Measurements from ENCODE around the gene CTTN. TPM values are rescaled to one million over a fixed set of nuclear protein-coding genes. Genes with fewer than 3 reads are reported as not detected.

The CTTN gene
- total and polyA plus RNA-seq, 9 of the 15 experiments (the other 6 are each of a cell fraction or from before 2014, with no cell fraction given) = 9.9 to 158 (median 99.7) TPM

DNA sequence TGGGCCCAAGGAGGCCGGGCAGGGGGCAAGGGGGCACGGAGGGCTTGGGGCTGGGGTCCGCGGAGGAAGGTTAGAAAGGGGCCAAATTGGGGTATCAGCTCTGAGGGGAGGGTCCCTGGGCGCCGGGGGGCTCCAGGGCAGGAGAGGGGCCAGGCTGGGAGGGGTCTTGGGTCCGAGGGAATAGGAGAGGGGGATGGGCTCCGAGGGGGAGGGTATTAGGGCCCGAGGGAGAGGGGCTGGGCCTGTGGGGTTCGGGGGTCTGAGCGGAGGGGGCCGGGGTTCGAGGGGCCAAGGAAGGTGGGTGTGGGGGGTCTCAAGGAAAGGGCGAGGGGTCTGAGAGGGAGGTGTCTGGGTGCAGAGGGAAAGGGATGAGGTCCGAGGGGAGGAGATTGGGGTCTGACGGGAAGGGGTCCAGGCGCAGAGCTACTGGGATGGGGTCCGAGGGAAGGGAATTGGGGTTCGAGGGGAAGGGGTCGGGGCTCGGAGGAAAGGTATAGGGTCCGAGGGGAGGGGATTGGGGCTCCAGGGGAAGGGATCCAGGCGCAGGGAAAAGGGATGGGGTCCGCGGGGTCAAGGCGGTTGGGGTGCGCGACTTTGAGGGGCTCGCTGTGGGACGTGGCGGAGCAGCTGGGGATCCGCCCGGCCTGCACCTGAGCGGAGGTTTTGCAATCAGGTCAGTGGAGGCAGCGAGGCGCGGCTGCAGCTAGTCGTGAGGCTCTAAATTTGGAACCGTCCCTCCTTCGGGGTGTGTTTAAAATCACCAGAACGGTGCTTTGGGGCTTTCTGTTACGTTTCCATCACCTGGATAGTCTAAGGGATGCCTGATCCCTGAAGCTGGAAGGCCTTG lies 728 bp downstream of the CTTN start:
- peaks cover 23 to 26% of the 10 kb centered on the region in 2 experiments for H3K4me1 ChIP-seq (replicated peaks in 1 of 2; ENCODE audit: control insufficient read depth in 2 of 2, insufficient read depth in 2 of 2, low read length in 2 of 2)
- peak overlapping the region; percentile 85 for H3K4me3 ChIP-seq
- H3K4me2 ChIP-seq (ENCODE audit: insufficient read depth, low read length) = peak overlapping the region; percentile 99
- no peak for FAIRE-seq
- H3K27ac ChIP-seq (ENCODE audit: extremely low read depth, low read depth, low read length) = peak overlapping the region; percentile 87
- peaks cover 44% of the 10 kb centered on the region; the same call in 2 of the 3 replicates for H3K36me3 ChIP-seq (ENCODE audit: control insufficient read depth, insufficient read depth, low read length)
- peak in 2 of 4 experiments; percentile 44 to 56 for DNase-seq (ENCODE audit: extremely low read depth in 1 of 4, low spot score in 3 of 4)
- H4K20me1 ChIP-seq (replicated peaks; ENCODE audit: control insufficient read depth, insufficient read depth, low read length) = peaks cover 24% of the 10 kb centered on the region; the same call in 1 of the 2 replicates
- peak overlapping the region; percentile 88 to 93 for H3K9ac ChIP-seq (ENCODE audit: insufficient read depth in 1 of 2, low read depth in 2 of 2, low read length in 2 of 2)
- no peaks in the 10 kb centered on the region for H3K27me3 ChIP-seq (ENCODE audit: control insufficient read depth in 2 of 2, insufficient read depth in 2 of 2, low read length in 2 of 2)
- in situ Hi-C loops (cut with MboI) = no loop called here
- ATAC-seq = peak; percentile 7
- intact Hi-C loops (cut with micrococcal nuclease) = loop anchor here (10.0 kb wide), 1 partner anchor 194 kb away; the partner anchor contains the start of gene FADD
- no TSS peak for BruUV-seq (replicated peaks)
- H3K79me2 ChIP-seq (ENCODE audit: control insufficient read depth, insufficient read depth, low read length) = peaks cover 99% of the 10 kb centered on the region
- no peaks in the 10 kb centered on the region for H3K9me1 ChIP-seq (ENCODE audit: control insufficient read depth, insufficient read depth, low read length)
- WGBS (ENCODE audit: insufficient coverage, low coverage, missing lambda C conversion rate) = 2% methylated on average over 20 of the region's 42 CpGs
- ChIA-PET CTCF (ENCODE audit: low intra/inter-chr PET ratio) (no interaction called here), POLR2A (interaction anchor here (0.6 to 2.6 kb wide), 5 partner anchors 11 to 188 kb away, joined by 3 to 17 read pairs (median 3); no protein-coding TSS in a partner anchor)
- no peaks in the 10 kb centered on the region for H3K9me3 ChIP-seq (replicated peaks; ENCODE audit: control insufficient read depth, insufficient read depth, low read depth, low read length)
- H2AFZ ChIP-seq (ENCODE audit: low read depth, low read length) = no peak overlapping the region
- no peak for TF ChIP-seq E2F3 (CRISPR knock-in tag; IDR thresholded peaks at IDR 0.05)
- TF ChIP-seq, protein P1, sequence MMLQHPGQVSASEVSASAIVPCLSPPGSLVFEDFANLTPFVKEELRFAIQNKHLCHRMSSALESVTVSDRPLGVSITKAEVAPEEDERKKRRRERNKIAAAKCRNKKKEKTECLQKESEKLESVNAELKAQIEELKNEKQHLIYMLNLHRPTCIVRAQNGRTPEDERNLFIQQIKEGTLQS (IDR thresholded peaks at IDR 0.05) = no peak
- TF ChIP-seq, protein P1 (CRISPR knock-in tag; conservative IDR thresholded peaks at IDR 0.05) = no peak
- TF ChIP-seq KAT2B (IDR thresholded peaks at IDR 0.05; ENCODE audit: low read depth, low read length) = no peak
- TF ChIP-seq RNF2 (IDR thresholded peaks at IDR 0.05) = no peak
- TF ChIP-seq, protein P2, sequence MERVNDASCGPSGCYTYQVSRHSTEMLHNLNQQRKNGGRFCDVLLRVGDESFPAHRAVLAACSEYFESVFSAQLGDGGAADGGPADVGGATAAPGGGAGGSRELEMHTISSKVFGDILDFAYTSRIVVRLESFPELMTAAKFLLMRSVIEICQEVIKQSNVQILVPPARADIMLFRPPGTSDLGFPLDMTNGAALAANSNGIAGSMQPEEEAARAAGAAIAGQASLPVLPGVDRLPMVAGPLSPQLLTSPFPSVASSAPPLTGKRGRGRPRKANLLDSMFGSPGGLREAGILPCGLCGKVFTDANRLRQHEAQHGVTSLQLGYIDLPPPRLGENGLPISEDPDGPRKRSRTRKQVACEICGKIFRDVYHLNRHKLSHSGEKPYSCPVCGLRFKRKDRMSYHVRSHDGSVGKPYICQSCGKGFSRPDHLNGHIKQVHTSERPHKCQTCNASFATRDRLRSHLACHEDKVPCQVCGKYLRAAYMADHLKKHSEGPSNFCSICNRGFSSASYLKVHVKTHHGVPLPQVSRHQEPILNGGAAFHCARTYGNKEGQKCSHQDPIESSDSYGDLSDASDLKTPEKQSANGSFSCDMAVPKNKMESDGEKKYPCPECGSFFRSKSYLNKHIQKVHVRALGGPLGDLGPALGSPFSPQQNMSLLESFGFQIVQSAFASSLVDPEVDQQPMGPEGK (CRISPR knock-in tag; IDR thresholded peaks at IDR 0.05; ENCODE audit: borderline replicate concordance) = no peak
- TF ChIP-seq, protein P3, sequence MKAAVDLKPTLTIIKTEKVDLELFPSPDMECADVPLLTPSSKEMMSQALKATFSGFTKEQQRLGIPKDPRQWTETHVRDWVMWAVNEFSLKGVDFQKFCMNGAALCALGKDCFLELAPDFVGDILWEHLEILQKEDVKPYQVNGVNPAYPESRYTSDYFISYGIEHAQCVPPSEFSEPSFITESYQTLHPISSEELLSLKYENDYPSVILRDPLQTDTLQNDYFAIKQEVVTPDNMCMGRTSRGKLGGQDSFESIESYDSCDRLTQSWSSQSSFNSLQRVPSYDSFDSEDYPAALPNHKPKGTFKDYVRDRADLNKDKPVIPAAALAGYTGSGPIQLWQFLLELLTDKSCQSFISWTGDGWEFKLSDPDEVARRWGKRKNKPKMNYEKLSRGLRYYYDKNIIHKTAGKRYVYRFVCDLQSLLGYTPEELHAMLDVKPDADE (conservative IDR thresholded peaks at IDR 0.05; ENCODE audit: control insufficient read depth, low read depth, low read length) = 0 out of 2 replicates have a peak, but pooled peaks have one; percentile 8
- TF ChIP-seq NUFIP1 (IDR thresholded peaks at IDR 0.05; ENCODE audit: partially characterized antibody) = no peak
- TF ChIP-seq ZNF165 (CRISPR knock-in tag; IDR thresholded peaks at IDR 0.05; ENCODE audit: borderline replicate concordance) = no peak
- peak; percentile 61 for TF ChIP-seq CEBPG (CRISPR knock-in tag; IDR thresholded peaks at IDR 0.05)
- TF ChIP-seq CEBPG (tag; conservative IDR thresholded peaks at IDR 0.05 in 1 of 2, IDR thresholded peaks at IDR 0.05 in 1 of 2) = peak in 1 of 2 experiments; percentile 46; a peak in 1 of 4 replicates
- TF ChIP-seq ETV1 (tag; conservative IDR thresholded peaks at IDR 0.05; ENCODE audit: low read depth) = no peak
- TF ChIP-seq, protein P4, sequence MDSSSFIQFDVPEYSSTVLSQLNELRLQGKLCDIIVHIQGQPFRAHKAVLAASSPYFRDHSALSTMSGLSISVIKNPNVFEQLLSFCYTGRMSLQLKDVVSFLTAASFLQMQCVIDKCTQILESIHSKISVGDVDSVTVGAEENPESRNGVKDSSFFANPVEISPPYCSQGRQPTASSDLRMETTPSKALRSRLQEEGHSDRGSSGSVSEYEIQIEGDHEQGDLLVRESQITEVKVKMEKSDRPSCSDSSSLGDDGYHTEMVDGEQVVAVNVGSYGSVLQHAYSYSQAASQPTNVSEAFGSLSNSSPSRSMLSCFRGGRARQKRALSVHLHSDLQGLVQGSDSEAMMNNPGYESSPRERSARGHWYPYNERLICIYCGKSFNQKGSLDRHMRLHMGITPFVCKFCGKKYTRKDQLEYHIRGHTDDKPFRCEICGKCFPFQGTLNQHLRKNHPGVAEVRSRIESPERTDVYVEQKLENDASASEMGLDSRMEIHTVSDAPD (CRISPR knock-in tag; IDR thresholded peaks at IDR 0.05) = no peak

Data from K562 (cell line).